Upper lobe of left lung (tissue), 6 donors: ENCODE results near the gene ELOVL4. TPM values are rescaled to one million over a fixed set of nuclear protein-coding genes. Genes with fewer than 3 reads are reported as not detected.

Experiments
- ATAC-seq, 2 donors: fragments of 200-7000 bp; cut with Tn5 transposase; one replicate each; pipeline ENCODE4 v1.9.1; 2022; ENCODE audit warnings: mild to moderate bottlenecking in 2 of 2, moderate library complexity in 2 of 2; ENCODE audit not compliant: low FRiP score in 2 of 2
- DNase-seq, 2 donors: peaks; one replicate each; pipeline ENCODE4 v3.0.0-alpha.2; 2019 to 2020
- H3K27ac ChIP-seq, 4 donors: fragments of 200-600 bp; sonication (generic); one replicate each; pipeline ENCODE4 v1.5.1; 2016 to 2019
- H3K27me3 ChIP-seq, 4 donors: fragments of 200-600 bp; sonication (generic); one replicate each; pipeline ENCODE4 v1.5.1; 2017 to 2019
- H3K36me3 ChIP-seq, 4 donors: fragments of 200-600 bp; sonication (generic); one replicate each; pipeline ENCODE4 v1.5.1; 2016 to 2019
- H3K4me1 ChIP-seq, 4 donors: fragments of 200-600 bp; sonication (generic); one replicate each; pipeline ENCODE4 v1.5.1; 2018 to 2019
- H3K4me3 ChIP-seq, 4 donors: fragments of 200-600 bp; sonication (generic); one replicate each; pipeline ENCODE4 v1.5.1; 2017 to 2019; ENCODE audit warnings: mild to moderate bottlenecking in 2 of 4, moderate library complexity in 1 of 4
- H3K9me3 ChIP-seq, 4 donors: fragments of 200-600 bp; sonication (generic); one replicate each; pipeline ENCODE4 v1.5.1; 2018 to 2019
- CTCF ChIP-seq, 6 experiments: fragments of 450-650 bp in 4 of 6; fragments of 200-600 bp in 2 of 6; sonication (generic) in 2 of 6; IDR thresholded peaks; one replicate each; pipeline ENCODE4 v1.5.1; 2016 to 2019; ENCODE audit warnings: antibody characterized with exemption in 6 of 6
- EP300 ChIP-seq, 4 donors: sonication (generic); formaldehyde crosslinking; IDR thresholded peaks; one replicate each; pipeline ENCODE4 v1.5.1; 2017; ENCODE audit warnings: antibody characterized with exemption in 4 of 4, control low read depth in 2 of 4
- POLR2A ChIP-seq, 4 donors: fragments of 450-650 bp; IDR thresholded peaks; one replicate each; pipeline ENCODE4 v1.5.1; 2016 to 2017; ENCODE audit warnings: antibody characterized with exemption in 4 of 4, mild to moderate bottlenecking in 2 of 4
- POLR2AphosphoS5 ChIP-seq, 2 donors: sonication (generic); formaldehyde crosslinking; IDR thresholded peaks; one replicate each; pipeline ENCODE4 v1.5.1; 2017; ENCODE audit warnings: antibody characterized with exemption in 2 of 2
- WGBS, 2 donors: methylation state at CpG; one replicate each; pipeline ENCODE4 v1.1.5; 2017 to 2018; 5-methylcytosine and 5-hydroxymethylcytosine counted together
- total RNA-seq, 6 donors: library from RNA; depleted of rRNA in 4 of 6; stranded (reverse); fragments of >200 nt in 4 of 6; gene quantifications; one replicate each; pipeline versions ENCODE4 v1.1.0 to v1.2.1, GENCODE V29; 2016 to 2021
- donor health status: DM: no; HTN: no; CAD: no; lungs with moderate emphysema.
- donor health status: DM: no; HTN: yes; CAD: no; lungs with severe emphysema.

ELOVL4 gene
- total RNA-seq, 6 donors from 2014 or later, result 0.17 to 0.49 (median 0.37) TPM; not detected in 3

DNA sequence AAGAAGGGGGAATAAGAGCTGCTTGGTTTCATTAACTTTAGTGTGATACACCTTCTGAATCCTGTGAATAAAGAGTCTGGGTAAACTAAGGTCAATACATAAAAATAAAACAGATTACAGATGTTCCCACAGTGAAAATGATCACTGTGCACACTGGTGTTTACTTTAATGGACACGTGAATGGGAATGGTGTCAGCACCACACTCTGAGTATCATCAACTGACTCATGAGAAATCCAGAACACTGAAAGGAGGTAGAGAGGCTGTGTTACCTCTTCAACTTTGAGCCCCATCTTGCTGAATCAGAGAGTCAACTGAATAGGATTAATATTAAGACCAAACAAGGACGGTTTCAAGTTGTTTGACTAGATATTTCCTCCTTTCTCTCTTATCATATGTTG lies 75.0 kb downstream of the ELOVL4 start:
- H3K4me1 ChIP-seq, result peaks cover 0 to 7% (median 5%) of the 10 kb centered on the region in 4 donors
- ATAC-seq (no peak), DNase-seq (no peak)
- TF ChIP-seq POLR2A (IDR thresholded peaks at IDR 0.05) (no peak), CTCF (IDR thresholded peaks at IDR 0.05) (no peak), EP300 (IDR thresholded peaks at IDR 0.05) (no peak), POLR2AphosphoS5 (IDR thresholded peaks at IDR 0.05) (no peak)
- H3K27ac ChIP-seq, result no peak overlapping the region
- WGBS, 2 donors, result 34 to 74% methylated on average over 2 of the region's 2 CpGs
- H3K27me3 ChIP-seq, result no peaks in the 10 kb centered on the region
- no peaks in the 10 kb centered on the region for H3K36me3 ChIP-seq
- H3K4me3 ChIP-seq, result no peak overlapping the region
- no peaks in the 10 kb centered on the region for H3K9me3 ChIP-seq

- H3K27ac ChIP-seq, result no peak overlapping the region
- DNase-seq (peak; percentile 86 to 90), ATAC-seq (peak; percentile 95 to 99)
- TF ChIP-seq EP300 (IDR thresholded peaks at IDR 0.05), result no peak
- TF ChIP-seq POLR2A (IDR thresholded peaks at IDR 0.05), result no peak
- peak; percentile 89 to 95 (median 90) for TF ChIP-seq CTCF (IDR thresholded peaks at IDR 0.05)
- no peaks in the 10 kb centered on the region for H3K27me3 ChIP-seq
- no peaks in the 10 kb centered on the region for H3K9me3 ChIP-seq
- 1% methylated on average over 16 to 20 of the region's 20 CpGs for WGBS, 2 donors
- no peaks in the 10 kb centered on the region for H3K36me3 ChIP-seq
- peak overlapping the region in 2 of 4 donors; percentile 7 to 30 for H3K4me3 ChIP-seq
- peaks cover 0 to 7% (median 5%) of the 10 kb centered on the region in 4 donors for H3K4me1 ChIP-seq
These were observed 77.7 kb downstream of the ELOVL4 start for GRCh38 chr6:79869600-79870084.

- Histone ChIP-seq H3K27me3 (no peaks in the 10 kb centered on the region), H3K27ac (no peak overlapping the region), H3K4me1 (peaks cover 0 to 7% (median 5%) of the 10 kb centered on the region in 4 donors), H3K36me3 (no peaks in the 10 kb centered on the region), H3K4me3 (no peak overlapping the region), H3K9me3 (no peaks in the 10 kb centered on the region)
- 77 to 79% methylated on average over 6 of the region's 6 CpGs for WGBS, 2 donors
- TF ChIP-seq EP300 (IDR thresholded peaks at IDR 0.05) (no peak), POLR2A (IDR thresholded peaks at IDR 0.05) (no peak), CTCF (IDR thresholded peaks at IDR 0.05) (no peak), POLR2AphosphoS5 (IDR thresholded peaks at IDR 0.05) (no peak)
- ATAC-seq, result no peak
- no peak for DNase-seq
These were observed 78.2 kb downstream of the ELOVL4 start for GRCh38 chr6:79869184-79869583.

GRCh38 chr6:79868098-79868722 lies 79.1 kb downstream of the ELOVL4 start:
- TF ChIP-seq CTCF (IDR thresholded peaks at IDR 0.05), result peak in 5 of 6 experiments; percentile 26 to 37 (median 30)
- TF ChIP-seq EP300 (IDR thresholded peaks at IDR 0.05), result no peak
- no peak overlapping the region for H3K4me3 ChIP-seq
- DNase-seq, result no peak
- peak in 1 of 2 donors; percentile 64 for ATAC-seq
- 24 to 39% methylated on average over 12 of the region's 12 CpGs for WGBS, 2 donors
- no peak overlapping the region for H3K27ac ChIP-seq
- H3K27me3 ChIP-seq, result no peaks in the 10 kb centered on the region
- no peaks in the 10 kb centered on the region for H3K9me3 ChIP-seq
- H3K4me1 ChIP-seq, result peaks cover 0 to 7% (median 5%) of the 10 kb centered on the region in 4 donors
- no peaks in the 10 kb centered on the region for H3K36me3 ChIP-seq

Other genes starting within 250 kb of the ELOVL4 start
- gene TTK, start 57.1 kb upstream of the ELOVL4 start, total RNA-seq, result 1 to 10 TPM in 2 of 6 donors, under 1 TPM in 2, not detected in 2; 0.91 to 2.3 (median 1.4) TPM
- 10 to 100 TPM; 12.8 to 26.2 (median 14.5) TPM for gene BCKDHB, start 159.1 kb upstream of the ELOVL4 start, total RNA-seq